Colonic mucosa (tissue), 4 donors: ENCODE data around the gene YOD1. TPM values are rescaled to one million over a fixed set of nuclear protein-coding genes. Genes with fewer than 3 reads are reported as not detected.
A peak's percentile ranks its signal among the peaks of the same experiment; 100 is the strongest.

Experiments used
- DNase-seq: peaks from one replicate; pipeline ENCODE4 v3.0.0-alpha.2; 2020
- H3K27ac ChIP-seq: fragments of 200-600 bp; one replicate; pipeline ENCODE4 v1.8.0; 2021
- H3K27me3 ChIP-seq: fragments of 200-600 bp; one replicate; pipeline ENCODE4 v1.8.0; 2021
- H3K36me3 ChIP-seq: fragments of 200-600 bp; one replicate; pipeline ENCODE4 v1.8.0; 2021
- H3K4me1 ChIP-seq: fragments of 200-600 bp; one replicate; pipeline ENCODE4 v1.8.0; 2021; ENCODE audit warnings: mild to moderate bottlenecking
- H3K4me3 ChIP-seq: fragments of 200-600 bp; one replicate; pipeline ENCODE4 v1.8.0; 2021
- H3K9ac ChIP-seq, 2 donors: one replicate each; pipeline ENCODE4 v1.7.0; 2013; ENCODE audit warnings: control low read depth in 2 of 2, low read depth in 2 of 2, low read length in 2 of 2
- H3K9me3 ChIP-seq: fragments of 200-600 bp; one replicate; pipeline ENCODE4 v1.8.0; 2021
- CTCF ChIP-seq: fragments of 200-600 bp; IDR thresholded peaks from one replicate; pipeline ENCODE4 v1.8.0; 2022; ENCODE audit warnings: antibody characterized with exemption, mild to moderate bottlenecking
- intact Hi-C: fragments of 100-400 bp; cut with DNase I; formaldehyde crosslinking; loops from one replicate; pipeline ENCODE4 v1.14.1; 2022
- total RNA-seq, 2 donors: library from RNA; stranded (reverse); fragmentation: NEBNext Ultra II Directional in 1 of 2; extraction: Animal tissue kit (Norgen Biotek cat#: 25700) in 1 of 2; gene quantifications; one replicate each; pipeline ENCODE4 v1.2.1, GENCODE V29; 2021
- donor health status: healthy.
- donor health status: DM: no; HTN: no; CAD: no.
- donor health status: DM: no; HTN: no; CAD: no.

The YOD1 gene
- total RNA-seq, 2 donors from 2014 or later, result 5.7 to 8.0 TPM

GRCh38 chr1:207020065-207020708, 30.8 kb downstream of the YOD1 start:
- H3K27me3 ChIP-seq, result no peaks in the 10 kb centered on the region
- no peaks in the 10 kb centered on the region for H3K36me3 ChIP-seq
- no peak overlapping the region for H3K4me3 ChIP-seq
- H3K9ac ChIP-seq, result peak overlapping the region in 1 of 2 donors; percentile 13
- DNase-seq, result peak; percentile 72
- no peaks in the 10 kb centered on the region for H3K4me1 ChIP-seq
- intact Hi-C loops, result no loop called here
- no peaks in the 10 kb centered on the region for H3K9me3 ChIP-seq
- no peak for TF ChIP-seq CTCF
- no peak overlapping the region for H3K27ac ChIP-seq

- Histone ChIP-seq H3K4me3 (no peak overlapping the region), H3K9me3 (no peaks in the 10 kb centered on the region), H3K36me3 (no peaks in the 10 kb centered on the region), H3K27me3 (no peaks in the 10 kb centered on the region), H3K27ac (no peak overlapping the region), H3K4me1 (no peaks in the 10 kb centered on the region), H3K9ac (peak overlapping the region in 1 of 2 donors; percentile 13)
- DNase-seq, result no peak
- no peak for TF ChIP-seq CTCF
- intact Hi-C loops, result no loop called here
Measured at GRCh38 chr1:207019661-207020060, 31.3 kb downstream of the YOD1 start.

- Histone ChIP-seq H3K9ac (no peak overlapping the region), H3K4me1 (no peaks in the 10 kb centered on the region), H3K9me3 (no peaks in the 10 kb centered on the region), H3K36me3 (no peaks in the 10 kb centered on the region), H3K27me3 (no peaks in the 10 kb centered on the region), H3K27ac (no peak overlapping the region), H3K4me3 (no peak overlapping the region)
- DNase-seq, result no peak
- TF ChIP-seq CTCF, result no peak
- intact Hi-C loops, result no loop called here
Measured at GRCh38 chr1:207019161-207019560, 31.8 kb downstream of the YOD1 start.

- Histone ChIP-seq H3K9me3 (no peaks in the 10 kb centered on the region), H3K27ac (no peak overlapping the region), H3K36me3 (no peaks in the 10 kb centered on the region), H3K9ac (no peak overlapping the region), H3K4me1 (no peaks in the 10 kb centered on the region), H3K27me3 (no peaks in the 10 kb centered on the region), H3K4me3 (no peak overlapping the region)
- DNase-seq, result no peak
- intact Hi-C loops, result no loop called here
- TF ChIP-seq CTCF, result no peak
Measured at GRCh38 chr1:207018707-207019106, 32.3 kb downstream of the YOD1 start.

GRCh38 chr1:207017615-207018559, 33.1 kb downstream of the YOD1 start:
- Histone ChIP-seq H3K4me1 (no peaks in the 10 kb centered on the region), H3K4me3 (no peak overlapping the region), H3K9ac (no peak overlapping the region), H3K27me3 (no peaks in the 10 kb centered on the region), H3K36me3 (no peaks in the 10 kb centered on the region), H3K9me3 (no peaks in the 10 kb centered on the region), H3K27ac (no peak overlapping the region)
- intact Hi-C loops, result no loop called here
- peak; percentile 60 for DNase-seq
- no peak for TF ChIP-seq CTCF
